ENCODE data around the gene ADIG.

The ADIG gene

GRCh38 chr20:38612751-38613515 lies 31.9 kb downstream of the ADIG start:
- Histone ChIP-seq H3K27me3 (replicated peaks; ENCODE audit: control insufficient read depth, insufficient read depth, low read length) (peaks cover 3% of the 10 kb centered on the region; the same call in 1 of the 2 replicates), H3K36me3 (ENCODE audit: control insufficient read depth, insufficient read depth, low read length) (no peaks in the 10 kb centered on the region), H3K4me3 (replicated peaks; ENCODE audit: low read depth, low read length) (no peak overlapping the region)
- TF ChIP-seq, protein P1, sequence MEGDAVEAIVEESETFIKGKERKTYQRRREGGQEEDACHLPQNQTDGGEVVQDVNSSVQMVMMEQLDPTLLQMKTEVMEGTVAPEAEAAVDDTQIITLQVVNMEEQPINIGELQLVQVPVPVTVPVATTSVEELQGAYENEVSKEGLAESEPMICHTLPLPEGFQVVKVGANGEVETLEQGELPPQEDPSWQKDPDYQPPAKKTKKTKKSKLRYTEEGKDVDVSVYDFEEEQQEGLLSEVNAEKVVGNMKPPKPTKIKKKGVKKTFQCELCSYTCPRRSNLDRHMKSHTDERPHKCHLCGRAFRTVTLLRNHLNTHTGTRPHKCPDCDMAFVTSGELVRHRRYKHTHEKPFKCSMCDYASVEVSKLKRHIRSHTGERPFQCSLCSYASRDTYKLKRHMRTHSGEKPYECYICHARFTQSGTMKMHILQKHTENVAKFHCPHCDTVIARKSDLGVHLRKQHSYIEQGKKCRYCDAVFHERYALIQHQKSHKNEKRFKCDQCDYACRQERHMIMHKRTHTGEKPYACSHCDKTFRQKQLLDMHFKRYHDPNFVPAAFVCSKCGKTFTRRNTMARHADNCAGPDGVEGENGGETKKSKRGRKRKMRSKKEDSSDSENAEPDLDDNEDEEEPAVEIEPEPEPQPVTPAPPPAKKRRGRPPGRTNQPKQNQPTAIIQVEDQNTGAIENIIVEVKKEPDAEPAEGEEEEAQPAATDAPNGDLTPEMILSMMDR (IDR thresholded peaks at IDR 0.05; ENCODE audit: insufficient read depth, low read length, poor library complexity, severe bottlenecking): no peak
- DNase-seq (ENCODE audit: extremely low read depth, insufficient read length): no peak

DNA sequence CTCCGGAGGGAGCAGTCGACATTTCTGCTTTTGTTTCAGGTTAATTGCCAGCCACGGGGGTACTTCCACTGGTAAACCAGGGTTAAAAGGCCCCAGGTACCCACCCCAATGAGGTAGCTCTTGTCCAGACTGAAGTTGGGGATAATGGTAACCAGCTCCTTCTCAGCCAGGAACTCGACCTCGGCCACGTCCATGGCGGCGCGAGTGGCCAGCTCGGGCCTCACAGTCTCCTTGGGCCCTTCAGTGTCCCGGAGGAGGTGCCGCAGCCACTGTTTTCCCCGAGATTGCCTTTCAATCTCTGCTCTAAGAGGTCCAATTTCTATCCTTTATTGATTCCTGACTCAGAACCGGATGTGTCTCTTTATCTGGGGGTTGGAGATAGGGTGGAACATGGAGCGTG lies 34.3 kb downstream of the ADIG start:
- TF ChIP-seq, protein P1 (IDR thresholded peaks at IDR 0.05; ENCODE audit: insufficient read depth, low read length, poor library complexity, severe bottlenecking): no peak
- DNase-seq (ENCODE audit: extremely low read depth, insufficient read length): no peak
- peaks cover 3% of the 10 kb centered on the region; the same call in 1 of the 2 replicates for H3K27me3 ChIP-seq (replicated peaks; ENCODE audit: control insufficient read depth, insufficient read depth, low read length)

DNA sequence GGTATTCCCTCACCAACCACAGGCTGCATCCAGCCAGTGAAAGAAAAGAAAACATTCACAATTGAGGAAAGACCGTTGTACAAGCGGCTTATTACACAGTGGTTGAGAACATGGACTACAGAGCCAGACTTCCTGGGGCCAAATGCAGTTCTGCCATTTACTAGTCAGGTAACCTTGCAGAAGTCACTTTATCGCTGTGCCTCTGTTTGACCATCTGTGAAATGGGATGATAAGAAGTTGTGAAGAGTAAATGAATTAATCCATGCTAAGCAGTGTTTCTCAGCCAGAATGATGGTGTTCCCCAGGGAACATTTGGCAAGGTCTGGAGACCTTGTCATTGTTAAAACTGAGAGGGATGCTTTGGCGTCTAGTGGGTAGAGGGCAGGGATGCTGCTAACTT lies 35.5 kb downstream of the ADIG start:
- Histone ChIP-seq H3K4me3 (replicated peaks; ENCODE audit: low read depth, low read length) (no peak overlapping the region), H3K36me3 (ENCODE audit: control insufficient read depth, insufficient read depth, low read length) (no peaks in the 10 kb centered on the region), H3K27me3 (replicated peaks; ENCODE audit: control insufficient read depth, insufficient read depth, low read length) (peaks cover 3% of the 10 kb centered on the region; the same call in 1 of the 2 replicates)
- DNase-seq (ENCODE audit: extremely low read depth, insufficient read length): no peak
- TF ChIP-seq, protein P1 (IDR thresholded peaks at IDR 0.05; ENCODE audit: insufficient read depth, low read length, poor library complexity, severe bottlenecking): no peak

More for the DNA sequence above, 34.3 kb downstream of the ADIG start:
- H3K36me3 ChIP-seq (ENCODE audit: control insufficient read depth, insufficient read depth, low read length): no peaks in the 10 kb centered on the region
- H3K4me3 ChIP-seq (replicated peaks; ENCODE audit: low read depth, low read length): no peak overlapping the region

DNA sequence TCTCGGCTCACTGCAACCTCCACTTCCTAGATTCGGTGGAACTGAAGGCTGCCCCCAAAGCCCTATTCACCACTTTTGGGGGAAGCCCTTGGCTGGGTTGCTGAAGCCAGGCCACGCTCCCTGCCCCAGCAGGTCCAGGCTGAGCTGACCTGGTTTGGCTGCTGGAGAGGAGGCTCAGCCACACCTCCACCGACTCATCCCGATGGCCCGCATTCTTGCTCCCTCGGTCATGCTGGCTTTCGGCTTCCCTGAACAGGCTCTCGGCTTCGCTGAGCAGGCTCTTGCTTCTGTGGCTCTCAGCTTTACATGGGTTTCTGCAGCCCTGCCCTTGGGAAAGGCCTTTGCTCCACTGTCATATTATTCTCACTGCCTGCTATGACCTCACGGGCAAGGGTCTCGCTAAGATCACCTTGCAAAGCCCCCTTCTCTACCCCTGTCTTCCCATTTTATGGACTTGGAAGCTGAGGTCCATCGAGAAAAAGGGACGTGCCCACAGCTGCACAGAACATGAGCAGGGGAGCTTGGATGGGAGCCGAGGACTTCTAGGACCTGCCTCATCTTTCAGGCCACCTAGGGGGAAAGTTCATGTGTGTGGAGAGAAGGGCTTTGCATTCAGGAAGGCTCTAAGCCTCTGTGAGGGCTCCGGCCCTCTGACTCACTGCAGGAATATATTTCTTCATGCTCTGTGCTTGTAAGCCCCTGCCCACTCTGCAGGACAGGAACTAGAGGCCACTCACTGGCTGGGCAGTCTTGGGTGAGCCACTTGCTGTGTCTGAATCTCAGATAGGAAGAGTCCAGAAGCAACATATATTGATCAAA lies 36.2 kb downstream of the ADIG start:
- TF ChIP-seq, protein P1 (IDR thresholded peaks at IDR 0.05; ENCODE audit: insufficient read depth, low read length, poor library complexity, severe bottlenecking): no peak
- Histone ChIP-seq H3K4me3 (replicated peaks; ENCODE audit: low read depth, low read length) (no peak overlapping the region), H3K27me3 (replicated peaks; ENCODE audit: control insufficient read depth, insufficient read depth, low read length) (peaks cover 3% of the 10 kb centered on the region; the same call in 1 of the 2 replicates), H3K36me3 (ENCODE audit: control insufficient read depth, insufficient read depth, low read length) (no peaks in the 10 kb centered on the region)
- no peak for DNase-seq (ENCODE audit: extremely low read depth, insufficient read length)

DNA sequence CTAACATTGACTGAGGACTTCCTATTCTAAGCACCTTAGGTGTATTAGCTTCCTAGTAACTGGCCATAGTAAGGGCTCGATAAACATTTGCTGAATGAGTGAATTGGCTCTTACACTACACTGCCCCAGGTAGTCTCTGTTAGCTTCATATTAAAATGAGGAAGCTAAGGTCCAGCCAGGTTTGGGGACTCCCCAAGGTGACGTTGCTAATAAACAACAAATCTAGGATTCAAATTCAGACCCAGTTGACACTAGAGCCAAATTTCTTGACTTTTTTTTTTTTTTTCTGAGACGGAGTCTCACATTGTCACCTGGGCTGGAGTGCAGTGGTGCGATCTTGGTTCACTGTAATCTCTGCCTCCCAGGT lies 36.8 kb downstream of the ADIG start:
- TF ChIP-seq, protein P1 (IDR thresholded peaks at IDR 0.05; ENCODE audit: insufficient read depth, low read length, poor library complexity, severe bottlenecking): no peak
- Histone ChIP-seq H3K4me3 (replicated peaks; ENCODE audit: low read depth, low read length) (no peak overlapping the region), H3K36me3 (ENCODE audit: control insufficient read depth, insufficient read depth, low read length) (no peaks in the 10 kb centered on the region), H3K27me3 (replicated peaks; ENCODE audit: control insufficient read depth, insufficient read depth, low read length) (peaks cover 3% of the 10 kb centered on the region; the same call in 1 of the 2 replicates)
- no peak for DNase-seq (ENCODE audit: extremely low read depth, insufficient read length)
